GM18508 (cell line): ENCODE results near the gene OLR1.
"Not testable (repeated sequence)": the region's sequence is repeated elsewhere in the genome, so short reads cannot be mapped to it uniquely, and the experiment has no call there.

ENCODE experiments used
- ATAC-seq: cut with Tn5 transposase; IDR thresholded peaks from one replicate; pipeline ENCODE4 v1.9.1; 2021; ENCODE audit warnings: moderate number of reproducible peaks; ENCODE audit not compliant: insufficient read depth, unreplicated experiment

The OLR1 gene

DNA sequence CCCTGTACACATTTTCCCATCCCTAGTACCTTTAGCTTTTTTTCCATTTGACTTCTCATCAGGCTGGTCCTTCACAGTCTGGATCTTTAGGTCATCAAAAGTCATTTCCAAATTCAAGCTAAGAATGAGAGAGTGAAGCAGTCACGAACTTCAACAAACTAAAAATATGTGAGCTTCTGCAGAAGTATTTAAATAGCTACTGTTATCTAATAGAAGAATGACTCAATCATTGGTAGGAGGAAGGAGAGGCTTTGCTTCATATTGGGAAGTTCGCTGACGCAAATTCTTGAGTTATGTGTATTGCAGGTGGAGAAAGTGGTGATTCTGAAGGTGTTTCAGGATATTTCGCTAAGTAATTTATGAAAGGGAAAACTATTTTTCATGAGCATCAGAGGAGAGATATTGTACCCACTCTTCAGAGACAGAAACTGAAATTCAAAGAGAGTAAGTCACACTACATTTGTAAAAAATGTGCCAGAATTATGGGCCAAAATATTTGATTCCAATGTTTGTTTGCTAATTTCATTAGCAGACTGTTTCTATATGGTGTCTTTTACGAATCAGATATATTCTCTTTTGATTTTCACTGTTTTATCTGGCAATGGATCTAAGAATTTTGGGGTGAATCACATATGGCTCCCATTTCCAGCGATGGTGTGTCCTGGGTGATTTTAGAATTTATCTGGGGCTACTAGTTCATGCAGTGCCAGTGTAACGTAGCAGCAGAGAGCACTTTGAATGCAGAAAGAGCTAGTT lies at the start of gene OLR1:
Gene OLR1, minus strand, starts transcription at position 160 of the 756 bp plus-strand sequence. Its CDS starts 55 bp downstream, at position 105.
- no peak for ATAC-seq

DNA sequence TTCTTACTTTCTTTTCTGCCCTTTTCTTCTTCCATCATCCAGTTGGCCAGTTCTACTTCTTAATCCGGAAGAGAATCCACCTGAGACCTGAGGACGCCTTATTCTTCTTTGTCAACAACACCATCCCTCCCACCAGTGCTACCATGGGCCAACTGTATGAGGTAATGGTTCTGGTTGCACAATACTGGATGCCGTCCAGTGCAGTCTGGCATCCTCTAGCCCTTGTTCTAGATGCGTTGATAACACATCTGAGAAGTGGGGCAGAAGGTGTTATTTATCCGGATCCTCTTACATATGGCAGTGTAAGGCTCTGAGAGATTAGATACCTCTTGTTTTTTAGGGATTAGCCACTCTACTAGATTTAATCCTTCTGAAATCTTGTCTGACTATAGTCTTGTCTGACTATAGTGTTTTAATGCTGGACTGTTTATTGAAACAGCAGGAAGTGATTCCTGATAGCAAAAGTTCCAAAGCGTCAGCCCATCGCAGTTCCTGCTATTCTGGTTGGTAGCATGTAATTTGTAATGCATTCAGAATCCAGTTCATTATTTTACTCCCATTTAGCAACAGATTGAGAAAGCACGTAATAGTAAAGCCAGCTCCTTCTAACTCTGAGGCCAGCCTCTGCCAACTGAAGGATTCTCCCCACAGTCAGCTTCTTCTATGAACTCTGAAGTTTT lies 48.6 kb upstream of the OLR1 start:
- no peak for ATAC-seq

DNA sequence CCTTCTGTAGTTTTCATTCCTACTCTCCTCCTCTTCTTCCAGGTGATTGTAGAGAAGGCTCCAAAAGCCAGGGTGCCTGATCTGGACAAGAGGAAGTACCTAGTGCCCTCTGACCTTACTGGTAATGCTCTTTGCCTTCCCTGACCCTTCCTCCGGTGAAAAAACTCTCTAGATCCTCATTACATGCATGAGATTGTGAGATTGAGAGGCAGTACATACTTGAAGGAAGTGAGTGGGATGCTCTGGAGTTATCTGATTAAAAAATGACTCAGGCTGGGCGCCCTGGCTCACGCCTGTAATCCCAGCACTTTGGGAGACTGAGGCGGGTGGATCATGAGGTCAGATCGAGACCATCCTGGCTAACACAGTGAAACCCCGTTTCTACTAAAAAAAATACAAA lies 46.1 kb upstream of the OLR1 start:
- ATAC-seq, result no peak

DNA sequence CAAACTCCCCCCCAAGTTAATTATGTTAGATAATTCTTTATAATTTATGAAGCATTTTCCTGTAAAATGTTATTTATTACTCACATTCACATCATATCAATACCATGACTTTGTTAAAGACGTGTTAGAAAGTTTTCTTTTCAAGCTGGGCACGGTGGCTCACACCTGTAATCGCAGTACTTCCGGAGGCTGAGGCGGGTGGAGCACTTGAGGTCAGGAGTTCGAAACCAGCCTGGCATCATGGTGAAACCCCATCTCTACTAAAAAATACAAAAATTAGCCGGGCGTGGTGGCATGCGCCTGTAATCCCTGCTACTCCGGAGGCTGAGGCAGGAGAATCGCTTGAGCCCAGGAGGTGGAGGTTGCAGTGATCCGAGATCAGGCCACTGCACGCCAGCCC lies 44.0 kb upstream of the OLR1 start:
- not testable (repeated sequence) for ATAC-seq

DNA sequence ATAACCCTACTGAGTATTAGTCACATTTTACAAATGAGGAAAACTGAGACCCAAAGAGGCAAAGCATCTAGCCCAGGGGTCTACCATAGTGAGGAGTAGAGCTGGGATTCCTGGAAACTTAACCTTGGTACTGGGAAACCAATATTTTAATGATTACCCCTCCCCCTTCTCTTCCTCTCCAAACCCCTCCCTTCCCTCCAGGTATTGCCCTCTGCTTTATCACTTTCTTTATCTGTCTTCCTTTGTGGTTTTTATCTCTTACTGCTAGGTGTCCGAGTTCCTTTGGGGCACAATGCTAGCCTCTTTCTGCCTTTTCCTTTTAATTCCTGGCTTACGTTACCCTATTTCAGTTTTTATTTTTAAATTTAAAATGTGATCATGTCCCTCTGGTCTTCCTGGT lies 43.5 kb upstream of the OLR1 start:
- no peak for ATAC-seq

DNA sequence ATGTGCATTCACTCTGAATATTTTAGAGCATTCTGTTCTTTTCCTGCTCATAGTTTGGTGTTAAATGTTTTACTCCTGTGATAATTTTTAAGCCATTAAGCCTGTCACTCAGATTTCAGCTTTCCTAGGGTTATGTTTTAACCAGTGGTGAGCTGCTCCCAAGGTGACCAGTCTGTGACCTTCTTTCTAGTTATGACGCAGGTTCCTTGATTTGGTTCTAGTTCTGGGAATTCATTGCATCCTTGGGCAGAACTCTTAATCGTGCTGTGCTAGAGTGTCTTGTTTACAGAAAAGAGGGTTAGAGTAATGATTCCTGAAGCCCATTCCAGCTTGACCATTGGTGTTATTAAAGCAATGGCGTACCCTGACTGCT lies 42.9 kb upstream of the OLR1 start:
- ATAC-seq, result no peak

DNA sequence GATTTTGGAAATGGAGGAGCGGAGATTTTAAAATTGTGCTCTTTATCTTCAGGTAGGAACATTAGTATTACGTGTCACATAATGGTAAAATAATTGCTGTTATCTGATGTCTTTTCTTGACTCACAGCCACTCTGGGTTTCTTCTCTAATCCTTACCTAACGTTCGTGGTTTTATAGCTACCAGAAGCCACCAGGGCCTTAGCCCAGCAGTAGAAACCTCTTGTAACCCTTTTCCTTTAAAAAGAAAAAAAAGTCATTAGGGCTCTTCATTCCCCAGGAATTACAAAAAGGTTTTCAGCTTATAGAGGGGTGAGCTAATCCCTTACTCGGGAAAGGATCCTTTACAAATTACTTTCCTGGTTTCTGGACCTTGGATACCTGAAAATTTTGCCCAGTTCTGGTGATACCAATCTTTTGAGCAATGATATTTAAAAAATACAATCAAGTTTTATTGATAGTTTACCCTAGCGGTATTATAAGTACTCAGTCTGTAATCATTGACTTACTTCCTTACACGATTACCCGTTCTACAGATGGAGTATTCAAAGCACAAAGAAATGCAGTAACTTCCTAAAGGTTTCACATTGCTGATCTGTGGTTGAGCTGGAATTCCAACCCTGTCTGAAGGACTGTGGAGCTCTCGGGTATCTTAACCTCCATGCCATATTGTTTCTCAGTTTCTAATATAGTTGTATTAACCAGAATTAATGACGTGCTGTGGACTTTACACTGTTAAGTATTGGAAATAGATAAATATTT lies 42.4 kb upstream of the OLR1 start:
- no peak for ATAC-seq

DNA sequence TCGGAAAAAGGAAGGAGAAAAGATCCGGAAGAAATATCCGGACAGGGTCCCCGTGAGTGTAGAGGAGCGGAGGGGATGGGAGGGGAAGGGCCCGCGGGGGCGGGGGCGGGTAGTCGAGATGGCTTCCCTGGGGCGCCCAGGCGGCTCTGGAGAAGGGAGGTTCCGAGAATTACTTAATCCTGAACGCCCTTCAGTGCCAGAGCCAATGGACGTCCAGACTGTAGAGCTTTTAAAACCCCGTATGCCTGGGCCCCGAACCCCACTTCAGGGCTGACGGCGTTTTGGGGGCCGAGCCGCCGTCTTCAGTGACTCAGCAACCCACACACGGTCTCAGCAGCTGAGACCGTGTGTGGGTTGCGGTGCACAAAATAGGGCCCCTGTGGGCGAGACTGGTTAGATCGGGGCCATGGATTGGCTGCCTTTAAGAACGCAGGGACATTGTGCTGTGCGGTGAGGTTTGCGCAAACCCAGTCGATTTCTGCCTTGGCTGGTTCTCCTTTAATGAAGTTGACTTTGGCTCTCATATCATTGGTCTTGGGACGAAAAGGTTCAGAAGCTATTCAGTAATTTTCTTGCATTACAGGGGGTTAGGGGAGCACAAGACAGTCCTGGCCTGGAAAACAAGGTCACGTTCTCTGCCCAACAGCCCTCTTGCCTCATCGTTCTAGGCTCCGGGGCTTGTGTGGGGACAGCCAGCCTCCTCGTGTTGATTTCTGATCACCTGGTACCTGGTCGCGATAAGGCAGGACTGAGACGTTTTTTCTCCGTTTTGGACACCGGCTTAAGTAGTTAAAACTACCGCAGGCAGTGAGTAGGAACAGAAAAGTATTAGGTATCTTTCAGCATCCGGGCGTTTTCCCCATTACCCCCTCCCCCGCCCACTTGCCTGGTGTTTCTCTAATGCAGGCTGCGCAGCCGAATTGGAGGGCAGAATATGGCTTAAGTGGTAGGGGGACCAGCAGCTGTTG lies 41.5 kb upstream of the OLR1 start:
- ATAC-seq, result no peak

DNA sequence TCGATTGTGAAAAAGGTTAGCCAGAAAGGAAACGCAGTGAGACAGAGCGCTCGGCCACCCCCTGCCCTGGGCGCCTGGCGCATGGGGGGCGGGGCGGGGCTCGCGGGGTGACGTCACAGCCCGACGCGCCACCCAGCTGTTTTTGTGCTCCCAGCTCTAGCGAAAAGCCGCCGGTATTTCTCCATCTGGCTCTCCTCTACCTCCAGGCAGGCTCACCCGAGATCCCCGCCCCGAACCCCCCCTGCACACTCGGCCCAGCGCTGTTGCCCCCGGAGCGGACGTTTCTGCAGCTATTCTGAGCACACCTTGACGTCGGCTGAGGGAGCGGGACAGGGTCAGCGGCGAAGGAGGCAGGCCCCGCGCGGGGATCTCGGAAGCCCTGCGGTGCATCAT lies 40.8 kb upstream of the OLR1 start, which contains the start of gene GABARAPL1:
Gene GABARAPL1, plus strand, starts transcription at position 139 of the 393 bp plus-strand sequence. Its CDS starts 253 bp downstream, at position 392.
- ATAC-seq, result no peak

DNA sequence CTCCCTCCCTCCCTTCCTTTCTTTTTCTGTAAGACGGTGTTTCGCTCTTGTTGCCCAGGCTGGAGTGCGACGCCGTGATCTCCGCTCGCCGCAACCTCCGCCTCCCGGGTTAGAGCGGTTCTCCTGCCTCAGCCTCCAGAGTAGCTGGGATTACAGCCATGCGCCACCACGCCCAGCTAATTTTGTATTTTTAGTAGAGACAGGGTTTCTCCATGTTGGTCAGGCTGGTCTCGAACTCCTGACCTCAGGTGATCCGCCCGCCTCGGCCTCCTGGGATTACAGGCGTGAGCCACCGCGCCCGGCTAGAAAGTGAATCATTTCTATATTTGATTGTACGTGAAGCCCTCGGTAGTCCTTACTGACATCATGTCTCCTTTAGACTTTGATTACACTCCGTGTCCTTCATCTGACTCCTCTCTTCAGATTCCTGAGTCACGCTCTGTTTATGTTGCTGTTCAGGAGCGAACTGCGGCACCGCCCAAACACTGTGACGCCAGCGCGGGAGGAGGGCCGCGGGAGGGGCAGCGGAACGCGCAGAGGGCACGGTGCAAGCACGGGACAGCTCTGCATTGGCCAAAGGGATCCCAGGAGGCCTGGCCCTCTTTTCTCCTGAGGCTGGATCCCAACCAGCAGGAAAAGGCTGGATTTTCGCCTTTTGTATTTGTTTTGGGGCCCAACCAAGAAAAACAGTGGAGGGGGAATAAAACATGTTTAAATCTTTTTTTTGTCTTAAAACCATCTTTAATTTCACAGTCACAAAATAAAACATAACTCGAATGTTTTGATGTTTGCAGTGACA lies 40.2 kb upstream of the OLR1 start:
- no peak for ATAC-seq

DNA sequence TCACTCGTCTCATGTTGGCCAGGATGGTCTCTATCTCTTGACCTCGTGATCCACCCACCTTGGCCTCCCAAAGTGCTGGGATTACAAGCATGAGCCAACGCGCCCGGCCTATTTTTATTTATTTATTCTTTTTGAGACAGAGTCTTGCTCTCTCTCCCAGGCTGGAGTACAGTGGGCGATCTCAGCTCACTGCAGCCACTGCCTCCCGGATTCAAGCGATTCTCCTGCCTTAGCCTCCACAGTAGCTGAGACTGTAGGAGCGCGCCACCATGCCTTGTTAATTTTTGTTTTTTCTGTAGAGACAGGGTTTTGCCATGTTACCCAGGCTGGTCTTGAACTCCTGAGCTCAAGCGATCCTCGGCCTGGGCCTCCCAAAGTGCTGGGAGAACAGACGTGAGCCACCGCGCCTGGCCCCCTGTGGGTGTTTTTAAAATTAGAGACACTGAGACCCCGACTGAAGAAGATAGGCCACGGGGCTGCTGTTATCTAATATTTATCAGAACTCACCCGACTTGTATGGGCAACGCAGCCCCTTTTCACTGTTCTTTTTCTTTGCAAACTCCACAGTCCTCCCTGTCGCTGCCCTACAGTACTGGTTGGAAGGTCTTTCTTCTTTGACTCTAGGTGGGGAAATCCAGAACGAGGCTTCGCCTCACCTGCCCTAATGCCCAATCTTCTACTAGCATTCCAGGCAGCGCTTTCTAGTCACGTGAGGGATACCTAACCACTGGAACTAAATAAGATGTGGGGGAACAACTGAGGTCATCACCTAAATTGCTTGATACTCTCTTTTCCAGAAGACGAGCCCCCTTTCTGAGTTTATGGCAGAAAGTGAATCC lies 39.4 kb upstream of the OLR1 start:
- no peak for ATAC-seq

DNA sequence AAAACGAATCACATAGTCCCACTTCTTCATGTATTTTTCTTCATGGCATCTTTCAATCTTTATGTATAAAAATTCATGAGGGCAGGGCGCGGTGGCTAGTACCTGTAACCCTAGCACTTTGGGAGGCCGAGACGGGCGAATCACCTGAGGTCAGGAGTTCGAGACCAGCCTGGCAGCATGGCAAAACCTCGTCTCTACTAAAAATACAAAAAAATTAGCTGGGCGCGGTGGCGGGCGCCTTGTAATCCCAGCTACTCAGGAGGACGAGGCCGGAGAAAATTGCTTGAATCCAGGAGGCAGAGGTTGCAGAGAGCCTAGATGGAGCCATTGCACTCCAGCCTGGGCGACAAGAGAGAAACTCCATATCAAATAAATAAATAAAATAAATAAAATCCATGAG lies 38.3 kb upstream of the OLR1 start:
- no peak for ATAC-seq

DNA sequence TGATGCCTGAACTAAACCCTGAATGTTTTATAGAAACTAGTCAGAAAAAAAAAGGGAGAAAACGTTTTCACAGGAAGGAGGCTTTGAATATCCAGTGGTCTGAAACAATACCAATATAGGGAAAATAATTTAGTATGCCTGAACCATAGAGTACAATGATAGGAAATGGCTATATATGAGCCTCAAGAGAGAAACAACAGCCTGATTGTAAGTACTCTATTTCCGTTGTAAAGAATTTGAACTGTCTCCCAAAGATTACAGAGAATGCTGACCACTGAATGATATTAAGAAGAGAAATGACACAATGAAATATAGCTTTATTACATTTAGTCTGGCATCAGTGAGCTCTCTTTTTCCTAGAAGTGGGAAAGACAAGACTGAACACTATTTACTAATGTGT lies 35.2 kb upstream of the OLR1 start:
- ATAC-seq, result no peak

DNA sequence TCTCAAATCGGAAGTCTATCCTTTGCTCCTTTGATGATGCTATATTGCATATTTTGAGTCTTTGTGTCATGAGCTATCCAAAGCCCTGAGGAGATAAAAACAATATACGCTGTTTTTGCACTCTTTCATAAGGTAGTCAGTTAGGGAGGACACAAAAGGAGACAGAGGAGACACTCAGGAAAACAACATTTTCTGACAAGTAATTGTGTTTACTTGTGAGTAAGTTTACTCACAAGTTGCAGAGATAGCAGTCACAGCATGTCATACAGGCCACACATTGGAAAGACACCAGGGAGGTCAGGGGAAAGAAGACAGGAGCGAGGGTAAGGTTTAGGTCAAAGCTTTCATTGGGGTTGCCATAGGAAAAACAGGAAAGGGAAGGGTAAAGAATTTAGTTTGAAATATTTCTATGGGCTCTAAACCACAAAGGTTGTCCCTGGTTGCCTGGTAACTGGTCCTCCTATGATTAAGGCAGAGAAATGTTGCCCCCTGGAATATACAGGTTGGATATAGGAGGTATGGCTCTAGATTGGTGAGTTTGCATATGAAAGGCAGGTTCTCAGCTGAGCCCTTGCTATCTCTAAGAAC lies 33.4 kb upstream of the OLR1 start:
- ATAC-seq, result no peak

DNA sequence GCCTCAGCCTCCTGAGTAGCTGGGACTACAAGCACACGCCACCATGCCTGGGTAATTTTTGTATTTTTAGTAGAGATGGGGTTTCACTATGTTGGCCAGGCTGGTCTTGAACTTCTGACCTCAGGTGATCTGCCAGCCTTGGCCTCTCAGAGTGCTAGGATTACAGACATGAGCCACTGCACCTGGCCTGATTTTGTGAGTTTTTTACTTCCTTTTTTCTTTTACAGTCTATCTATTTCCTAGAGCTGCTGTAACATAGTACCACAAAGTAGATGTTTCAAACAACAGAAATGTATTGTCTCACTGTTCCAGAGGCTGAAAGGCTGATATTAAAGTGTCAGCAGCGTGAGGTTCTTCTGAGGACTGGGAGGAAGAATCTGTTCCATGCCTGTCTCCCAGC lies 32.6 kb upstream of the OLR1 start:
- ATAC-seq, result not testable (repeated sequence)

DNA sequence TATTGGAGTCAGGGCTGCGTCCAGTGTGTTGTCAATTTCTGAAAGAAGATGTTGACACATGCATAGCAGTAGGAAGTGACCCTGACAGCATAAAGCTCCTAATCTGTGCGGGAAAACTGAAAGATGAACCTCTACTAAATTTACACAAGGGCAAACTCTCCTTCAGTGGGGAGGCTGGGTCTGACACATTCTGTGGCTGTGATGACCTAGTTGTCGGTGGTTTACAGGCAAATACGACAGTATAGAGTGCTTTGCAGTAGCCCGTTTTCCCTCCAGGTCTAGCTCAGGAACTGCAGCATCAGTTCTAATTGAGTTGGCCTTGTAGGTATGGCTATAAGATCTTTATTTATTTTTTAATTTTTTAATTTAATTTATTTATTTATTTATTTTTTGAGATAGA lies 25.9 kb upstream of the OLR1 start:
- ATAC-seq, result no peak

DNA sequence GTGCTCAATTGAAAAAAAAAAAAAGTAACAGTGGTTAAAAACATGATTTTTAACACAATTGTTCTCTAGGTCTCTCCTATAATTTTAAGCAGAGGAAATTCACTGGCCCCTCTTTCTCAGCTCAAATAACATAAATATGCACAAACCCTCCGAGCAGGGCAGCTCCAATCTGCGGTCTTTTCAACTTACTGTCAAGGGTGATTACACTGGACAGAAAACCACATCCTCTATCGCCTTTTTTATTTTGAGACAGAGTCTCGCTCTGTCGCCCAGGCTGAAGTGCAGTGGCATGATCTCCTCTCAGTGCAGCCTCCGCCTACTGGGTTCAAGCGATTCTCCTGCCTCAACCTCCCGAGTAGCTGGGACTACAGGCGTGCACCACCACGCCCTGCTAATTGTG lies 24.3 kb upstream of the OLR1 start:
- peak; percentile 80 for ATAC-seq

DNA sequence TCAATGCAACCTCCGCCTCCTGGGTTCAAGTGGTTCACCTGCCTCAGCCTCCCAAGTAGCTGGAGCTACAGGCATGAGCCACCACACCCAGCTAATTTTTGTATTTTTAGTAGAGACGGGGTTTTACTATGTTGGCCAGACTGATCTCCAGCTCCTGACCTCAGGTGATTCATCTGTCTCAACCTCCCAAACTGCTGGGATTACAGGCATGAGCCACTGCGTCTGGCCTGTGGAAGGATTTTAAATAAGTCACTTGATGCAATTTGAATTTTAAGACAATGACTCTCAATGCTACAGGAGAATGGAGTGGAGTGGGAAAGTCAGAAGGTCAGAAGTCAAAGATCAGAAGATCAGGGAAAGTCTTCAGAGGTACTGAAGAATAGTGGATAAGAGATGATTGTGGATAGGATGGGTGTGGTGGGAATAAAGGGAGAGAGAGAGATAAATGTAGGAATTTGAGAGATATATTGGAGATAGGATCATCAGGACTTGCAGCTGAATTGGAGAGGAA lies 22.3 kb upstream of the OLR1 start:
- no peak for ATAC-seq
